GM12874 (cell line): ENCODE data around the gene GPR161.

Experiments
- TF ChIP-seq, protein P1 (sequence below): IDR thresholded peaks from 2 replicates; pipeline ENCODE4 v1.5.1; 2011; ENCODE audit warnings: low read depth, mild to moderate bottlenecking, control low read depth, low read length, moderate library complexity; ENCODE audit not compliant: insufficient read depth

Gene GPR161

DNA sequence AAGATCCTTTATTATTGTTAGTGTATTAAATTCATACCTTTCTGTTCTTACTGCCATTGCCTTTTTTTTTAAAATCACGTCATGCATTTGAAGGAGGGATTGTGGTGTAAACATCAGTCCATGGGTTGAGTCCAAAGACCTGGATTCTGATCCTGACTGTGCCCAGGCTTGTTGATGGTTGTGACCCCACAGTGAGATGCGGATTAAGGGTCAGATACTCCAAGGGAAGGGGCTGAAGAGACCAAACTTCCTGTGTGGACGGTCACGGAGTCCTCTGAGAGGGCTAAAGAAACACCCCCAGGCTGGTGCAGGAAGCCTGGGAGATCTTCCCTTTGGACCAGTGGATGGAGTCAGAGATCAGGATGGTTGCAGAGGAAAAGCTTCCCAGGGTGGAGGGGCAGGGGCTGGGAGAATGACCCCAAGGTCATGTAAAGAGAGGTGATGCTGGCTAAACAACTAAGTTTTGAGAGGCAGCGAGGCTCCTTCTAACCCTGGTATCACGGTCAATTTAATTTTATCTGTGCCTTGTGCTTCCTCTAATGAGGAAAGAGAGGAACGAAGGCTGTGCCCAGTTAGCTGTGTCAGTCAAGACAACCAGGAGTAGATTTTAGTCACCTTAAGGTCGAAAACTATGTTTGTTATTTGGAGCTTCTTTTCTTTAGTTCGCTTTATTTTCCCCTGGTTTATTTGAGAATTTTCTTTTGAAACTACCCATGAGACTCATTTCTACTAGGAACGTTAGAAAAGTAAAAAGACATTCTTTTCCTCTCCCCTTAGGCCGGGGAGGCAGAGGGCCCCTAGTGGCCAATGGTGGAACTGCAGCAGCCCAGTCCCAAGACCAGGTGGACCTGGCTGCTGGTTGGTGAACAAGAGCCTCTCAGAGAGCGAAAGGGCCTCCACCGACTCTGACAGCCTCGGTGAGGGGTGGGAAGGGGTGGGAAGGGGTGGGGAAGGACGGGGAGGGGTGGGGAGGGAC, 8.7 kb upstream of the GPR161 start:
- TF ChIP-seq, protein P1, sequence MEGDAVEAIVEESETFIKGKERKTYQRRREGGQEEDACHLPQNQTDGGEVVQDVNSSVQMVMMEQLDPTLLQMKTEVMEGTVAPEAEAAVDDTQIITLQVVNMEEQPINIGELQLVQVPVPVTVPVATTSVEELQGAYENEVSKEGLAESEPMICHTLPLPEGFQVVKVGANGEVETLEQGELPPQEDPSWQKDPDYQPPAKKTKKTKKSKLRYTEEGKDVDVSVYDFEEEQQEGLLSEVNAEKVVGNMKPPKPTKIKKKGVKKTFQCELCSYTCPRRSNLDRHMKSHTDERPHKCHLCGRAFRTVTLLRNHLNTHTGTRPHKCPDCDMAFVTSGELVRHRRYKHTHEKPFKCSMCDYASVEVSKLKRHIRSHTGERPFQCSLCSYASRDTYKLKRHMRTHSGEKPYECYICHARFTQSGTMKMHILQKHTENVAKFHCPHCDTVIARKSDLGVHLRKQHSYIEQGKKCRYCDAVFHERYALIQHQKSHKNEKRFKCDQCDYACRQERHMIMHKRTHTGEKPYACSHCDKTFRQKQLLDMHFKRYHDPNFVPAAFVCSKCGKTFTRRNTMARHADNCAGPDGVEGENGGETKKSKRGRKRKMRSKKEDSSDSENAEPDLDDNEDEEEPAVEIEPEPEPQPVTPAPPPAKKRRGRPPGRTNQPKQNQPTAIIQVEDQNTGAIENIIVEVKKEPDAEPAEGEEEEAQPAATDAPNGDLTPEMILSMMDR: peak; percentile 97

GRCh38 chr1:168141871-168142385, 5.2 kb upstream of the GPR161 start:
- TF ChIP-seq, protein P1: no peak

DNA sequence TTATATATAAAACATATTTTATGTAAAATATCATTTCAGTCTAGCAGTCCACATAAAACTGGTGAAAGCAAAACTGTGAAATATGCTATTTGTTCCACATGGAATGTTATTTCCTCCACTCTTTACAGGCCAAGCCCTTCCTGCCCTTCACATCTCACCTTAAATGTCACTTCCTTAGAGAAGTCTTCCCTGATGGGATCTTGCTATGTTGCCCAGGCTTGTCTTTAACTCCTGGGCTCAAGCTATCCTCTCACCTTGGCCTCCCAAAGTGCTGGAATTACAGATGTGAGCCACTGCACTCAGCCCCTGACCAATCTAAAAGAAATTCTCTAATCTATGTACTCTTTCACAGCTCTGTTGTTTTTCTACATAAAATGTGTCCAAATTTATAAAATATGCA, 2.3 kb upstream of the GPR161 start:
- TF ChIP-seq, protein P1: no peak

GRCh38 chr1:168138134-168138533, 1.4 kb upstream of the GPR161 start:
- TF ChIP-seq, protein P1: no peak

DNA sequence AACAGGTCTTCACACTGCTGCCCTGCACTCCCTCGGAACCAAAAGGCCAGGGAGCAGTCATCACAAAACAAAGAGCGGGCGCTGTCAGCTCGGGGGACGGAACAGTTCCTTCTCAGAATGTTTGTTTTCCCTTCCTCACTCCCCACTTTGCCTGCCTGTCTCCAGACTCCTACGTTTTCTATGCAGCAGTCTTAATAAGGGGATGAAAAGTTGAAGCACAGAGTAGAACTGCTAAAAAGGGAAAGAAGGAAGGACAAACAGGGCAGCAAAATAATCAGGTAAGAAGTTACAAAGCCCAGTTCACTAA, 738 bp upstream of the GPR161 start:
- TF ChIP-seq, protein P1: no peak

DNA sequence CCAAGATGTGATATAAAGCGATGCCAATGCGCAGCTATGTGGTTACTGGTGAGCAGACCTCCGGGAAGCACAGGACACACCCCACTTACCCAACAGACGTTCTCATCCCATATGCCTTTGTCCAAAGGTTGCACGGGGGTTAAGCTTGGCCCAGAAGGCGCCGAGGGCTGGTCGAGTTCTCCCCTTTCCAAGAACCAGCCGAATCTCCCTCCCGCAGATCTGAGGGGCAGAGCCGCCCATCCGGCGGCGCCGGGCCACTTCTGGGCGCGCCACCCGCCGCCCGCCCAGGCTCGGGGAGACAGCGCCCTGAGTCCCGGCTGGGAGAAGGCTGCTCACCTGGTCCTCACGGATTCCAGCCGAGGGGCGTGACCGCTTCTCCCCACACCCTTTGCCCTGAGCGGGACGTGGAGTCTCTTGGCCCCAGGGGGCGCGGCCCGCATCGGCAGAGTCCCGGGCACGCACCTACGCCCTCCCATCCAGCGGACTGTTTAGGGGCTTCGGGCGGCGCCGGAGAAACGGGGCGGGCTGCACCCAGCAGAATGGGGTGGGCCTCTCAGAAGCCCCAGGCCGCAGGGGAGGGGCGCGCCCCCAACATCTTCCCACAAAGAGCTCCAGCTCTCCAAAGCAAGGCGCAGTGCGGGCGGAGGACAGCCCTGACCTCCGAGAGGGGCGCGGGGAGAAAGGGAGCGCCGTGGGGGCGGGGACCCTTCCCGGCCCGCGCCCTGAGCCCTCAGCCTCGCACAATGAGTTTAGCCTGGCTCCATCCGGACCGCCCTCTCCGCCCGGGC, 615 bp downstream of the GPR161 start:
- TF ChIP-seq, protein P1: no peak
